HepG2 (cell line): ENCODE results near the gene LGALS4. TPM values are rescaled to one million over a fixed set of nuclear protein-coding genes. Genes with fewer than 3 reads are reported as not detected.

Source experiments
- MAX ChIP-seq: IDR thresholded peaks from 2 replicates; pipeline ENCODE4 v1.6.1; 2012; ENCODE audit warnings: inconsistent platforms
- NFIC ChIP-seq: IDR thresholded peaks from 2 replicates; pipeline ENCODE4 v1.6.1; 2012; ENCODE audit warnings: mild to moderate bottlenecking, low read length, inconsistent platforms
- TRIM24 ChIP-seq: sonication (generic); formaldehyde crosslinking; IDR thresholded peaks from 2 replicates; pipeline ENCODE4 v1.8.0; 2022; ENCODE audit warnings: mild to moderate bottlenecking, missing genetic modification reagents
- ZNF235 ChIP-seq: sonication (generic); formaldehyde crosslinking; IDR thresholded peaks from 2 replicates; pipeline ENCODE4 v1.8.1; 2023; ENCODE audit warnings: mild to moderate bottlenecking, missing genetic modification reagents, borderline replicate concordance
- ZNF496 ChIP-seq: sonication (generic); formaldehyde crosslinking; IDR thresholded peaks from 2 replicates; pipeline ENCODE4 v1.8.1; 2023; ENCODE audit warnings: mild to moderate bottlenecking, moderate library complexity, missing genetic modification reagents; ENCODE audit not compliant: insufficient replicate concordance
- ZSCAN31 ChIP-seq: sonication (generic); formaldehyde crosslinking; IDR thresholded peaks from 2 replicates; pipeline ENCODE4 v1.5.0; 2020; ENCODE audit warnings: low read depth, mild to moderate bottlenecking, missing genetic modification reagents
- polyA plus RNA-seq, 8 experiments: library from polyadenylated mRNA; depleted of rRNA in 3 of 8; stranded (reverse) in 7 of 8; unstranded in 1 of 8; fragments of >200 nt; fragmentation: Illumina TruSeq in 4 of 8; extraction: Trizol in 4 of 8; gene quantifications; 2 replicates each; pipeline versions ENCODE4 v1.2.1 to v1.2.3, GENCODE V29; 2011 to 2016; ENCODE audit warnings: low read depth in 4 of 8, missing spikeins in 1 of 8, mixed read lengths in 1 of 8; ENCODE audit not compliant: insufficient read depth in 1 of 8
- total RNA-seq, 5 experiments: library from RNA; depleted of rRNA; stranded (reverse); fragments of >200 nt; fragmentation: Illumina TruSeq; extraction: Trizol; gene quantifications; 2 replicates each; pipeline ENCODE4 v1.2.3, GENCODE V29; 2016; ENCODE audit warnings: low read depth in 1 of 5
- TF ChIP-seq, protein P1 (sequence below): sonication (generic); formaldehyde crosslinking; IDR thresholded peaks from 2 replicates; pipeline ENCODE4 v1.8.0; 2022; ENCODE audit warnings: missing genetic modification reagents, mild to moderate bottlenecking, inconsistent platforms, borderline replicate concordance
- TF ChIP-seq, protein P2 (sequence below): sonication (generic); formaldehyde crosslinking; IDR thresholded peaks from 2 replicates; pipeline ENCODE4 v1.5.1; 2020; ENCODE audit warnings: mild to moderate bottlenecking, missing genetic modification reagents, borderline replicate concordance
- TF ChIP-seq, protein P3 (sequence below): sonication (generic); formaldehyde crosslinking; IDR thresholded peaks from 2 replicates; pipeline ENCODE4 v1.4.0; 2020; ENCODE audit warnings: missing genetic modification reagents, mild to moderate bottlenecking, borderline replicate concordance
- TF ChIP-seq, protein P4 (sequence below): sonication (generic); formaldehyde crosslinking; conservative IDR thresholded peaks from 2 replicates; pipeline ENCODE4 v1.8.0; 2022; ENCODE audit warnings: mild to moderate bottlenecking, moderate library complexity, missing genetic modification reagents
- TF ChIP-seq, protein P5 (sequence below): sonication (generic); formaldehyde crosslinking; IDR thresholded peaks from 2 replicates; pipeline ENCODE4 v1.5.0; 2020; ENCODE audit warnings: mild to moderate bottlenecking, missing genetic modification reagents

Gene LGALS4
- total and polyA plus RNA-seq, 2 of the 13 experiments (the other 11 are each of a cell fraction or from before 2014, with no cell fraction given) = 0.24 to 0.71 TPM

DNA sequence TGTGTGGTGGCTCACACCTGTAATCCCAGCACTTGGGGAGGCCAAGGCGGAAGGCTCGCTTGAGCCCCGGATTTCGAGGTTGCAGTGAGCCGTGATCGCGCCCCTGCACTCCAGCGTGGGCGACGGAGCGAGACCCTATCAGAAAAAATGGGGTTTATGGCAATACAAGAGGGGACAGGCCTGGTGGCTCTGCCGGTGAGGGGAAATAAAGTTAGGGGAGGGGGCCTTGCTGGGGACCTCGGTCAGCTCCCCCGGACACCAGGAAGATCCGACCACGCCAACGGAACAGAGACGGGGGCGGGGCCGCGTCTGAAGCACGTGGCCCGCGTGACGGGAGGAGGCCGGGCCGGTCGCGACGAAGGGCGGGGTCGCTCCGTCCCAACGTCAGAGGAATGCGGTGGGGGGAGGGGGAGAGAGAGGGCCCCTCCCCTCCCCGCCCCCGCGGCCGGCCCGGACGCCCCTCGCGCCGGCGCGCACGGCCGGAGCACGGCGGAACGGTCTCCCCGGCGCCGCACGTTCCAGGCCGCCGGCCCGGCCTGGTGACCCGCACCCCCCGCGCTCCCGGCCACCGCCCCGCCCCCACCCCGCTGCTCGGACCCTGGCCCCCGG is 39.0 kb upstream of the LGALS4 start (continued):
- TF ChIP-seq, protein P1, sequence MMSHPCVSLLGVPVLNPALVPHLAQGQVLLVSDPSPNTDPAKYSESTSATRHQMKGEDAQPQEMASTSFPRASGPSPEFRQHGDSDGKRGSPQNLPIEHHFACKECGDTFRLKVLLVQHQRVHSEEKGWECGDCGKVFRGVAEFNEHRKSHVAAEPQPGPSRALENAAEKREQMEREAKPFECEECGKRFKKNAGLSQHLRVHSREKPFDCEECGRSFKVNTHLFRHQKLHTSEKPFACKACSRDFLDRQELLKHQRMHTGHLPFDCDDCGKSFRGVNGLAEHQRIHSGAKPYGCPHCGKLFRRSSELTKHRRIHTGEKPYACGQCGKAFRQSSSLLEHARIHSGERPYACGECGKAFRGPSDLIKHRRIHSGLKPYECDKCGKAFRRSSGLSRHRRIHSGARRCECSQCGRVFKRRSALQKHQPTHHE (CRISPR knock-in tag) = no peak
- no peak for TF ChIP-seq ZNF235 (CRISPR knock-in tag)
- TF ChIP-seq, protein P2, sequence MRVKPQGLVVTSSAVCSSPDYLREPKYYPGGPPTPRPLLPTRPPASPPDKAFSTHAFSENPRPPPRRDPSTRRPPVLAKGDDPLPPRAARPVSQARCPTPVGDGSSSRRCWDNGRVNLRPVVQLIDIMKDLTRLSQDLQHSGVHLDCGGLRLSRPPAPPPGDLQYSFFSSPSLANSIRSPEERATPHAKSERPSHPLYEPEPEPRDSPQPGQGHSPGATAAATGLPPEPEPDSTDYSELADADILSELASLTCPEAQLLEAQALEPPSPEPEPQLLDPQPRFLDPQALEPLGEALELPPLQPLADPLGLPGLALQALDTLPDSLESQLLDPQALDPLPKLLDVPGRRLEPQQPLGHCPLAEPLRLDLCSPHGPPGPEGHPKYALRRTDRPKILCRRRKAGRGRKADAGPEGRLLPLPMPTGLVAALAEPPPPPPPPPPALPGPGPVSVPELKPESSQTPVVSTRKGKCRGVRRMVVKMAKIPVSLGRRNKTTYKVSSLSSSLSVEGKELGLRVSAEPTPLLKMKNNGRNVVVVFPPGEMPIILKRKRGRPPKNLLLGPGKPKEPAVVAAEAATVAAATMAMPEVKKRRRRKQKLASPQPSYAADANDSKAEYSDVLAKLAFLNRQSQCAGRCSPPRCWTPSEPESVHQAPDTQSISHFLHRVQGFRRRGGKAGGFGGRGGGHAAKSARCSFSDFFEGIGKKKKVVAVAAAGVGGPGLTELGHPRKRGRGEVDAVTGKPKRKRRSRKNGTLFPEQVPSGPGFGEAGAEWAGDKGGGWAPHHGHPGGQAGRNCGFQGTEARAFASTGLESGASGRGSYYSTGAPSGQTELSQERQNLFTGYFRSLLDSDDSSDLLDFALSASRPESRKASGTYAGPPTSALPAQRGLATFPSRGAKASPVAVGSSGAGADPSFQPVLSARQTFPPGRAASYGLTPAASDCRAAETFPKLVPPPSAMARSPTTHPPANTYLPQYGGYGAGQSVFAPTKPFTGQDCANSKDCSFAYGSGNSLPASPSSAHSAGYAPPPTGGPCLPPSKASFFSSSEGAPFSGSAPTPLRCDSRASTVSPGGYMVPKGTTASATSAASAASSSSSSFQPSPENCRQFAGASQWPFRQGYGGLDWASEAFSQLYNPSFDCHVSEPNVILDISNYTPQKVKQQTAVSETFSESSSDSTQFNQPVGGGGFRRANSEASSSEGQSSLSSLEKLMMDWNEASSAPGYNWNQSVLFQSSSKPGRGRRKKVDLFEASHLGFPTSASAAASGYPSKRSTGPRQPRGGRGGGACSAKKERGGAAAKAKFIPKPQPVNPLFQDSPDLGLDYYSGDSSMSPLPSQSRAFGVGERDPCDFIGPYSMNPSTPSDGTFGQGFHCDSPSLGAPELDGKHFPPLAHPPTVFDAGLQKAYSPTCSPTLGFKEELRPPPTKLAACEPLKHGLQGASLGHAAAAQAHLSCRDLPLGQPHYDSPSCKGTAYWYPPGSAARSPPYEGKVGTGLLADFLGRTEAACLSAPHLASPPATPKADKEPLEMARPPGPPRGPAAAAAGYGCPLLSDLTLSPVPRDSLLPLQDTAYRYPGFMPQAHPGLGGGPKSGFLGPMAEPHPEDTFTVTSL (CRISPR knock-in tag) = no peak
- TF ChIP-seq NFIC = no peak
- no peak for TF ChIP-seq TRIM24 (CRISPR knock-in tag)
- TF ChIP-seq ZNF496 = no peak
- TF ChIP-seq MAX = peak; percentile 98
- TF ChIP-seq, protein P3, sequence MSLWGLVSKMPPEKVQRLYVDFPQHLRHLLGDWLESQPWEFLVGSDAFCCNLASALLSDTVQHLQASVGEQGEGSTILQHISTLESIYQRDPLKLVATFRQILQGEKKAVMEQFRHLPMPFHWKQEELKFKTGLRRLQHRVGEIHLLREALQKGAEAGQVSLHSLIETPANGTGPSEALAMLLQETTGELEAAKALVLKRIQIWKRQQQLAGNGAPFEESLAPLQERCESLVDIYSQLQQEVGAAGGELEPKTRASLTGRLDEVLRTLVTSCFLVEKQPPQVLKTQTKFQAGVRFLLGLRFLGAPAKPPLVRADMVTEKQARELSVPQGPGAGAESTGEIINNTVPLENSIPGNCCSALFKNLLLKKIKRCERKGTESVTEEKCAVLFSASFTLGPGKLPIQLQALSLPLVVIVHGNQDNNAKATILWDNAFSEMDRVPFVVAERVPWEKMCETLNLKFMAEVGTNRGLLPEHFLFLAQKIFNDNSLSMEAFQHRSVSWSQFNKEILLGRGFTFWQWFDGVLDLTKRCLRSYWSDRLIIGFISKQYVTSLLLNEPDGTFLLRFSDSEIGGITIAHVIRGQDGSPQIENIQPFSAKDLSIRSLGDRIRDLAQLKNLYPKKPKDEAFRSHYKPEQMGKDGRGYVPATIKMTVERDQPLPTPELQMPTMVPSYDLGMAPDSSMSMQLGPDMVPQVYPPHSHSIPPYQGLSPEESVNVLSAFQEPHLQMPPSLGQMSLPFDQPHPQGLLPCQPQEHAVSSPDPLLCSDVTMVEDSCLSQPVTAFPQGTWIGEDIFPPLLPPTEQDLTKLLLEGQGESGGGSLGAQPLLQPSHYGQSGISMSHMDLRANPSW (CRISPR knock-in tag) = no peak
- TF ChIP-seq, protein P4, sequence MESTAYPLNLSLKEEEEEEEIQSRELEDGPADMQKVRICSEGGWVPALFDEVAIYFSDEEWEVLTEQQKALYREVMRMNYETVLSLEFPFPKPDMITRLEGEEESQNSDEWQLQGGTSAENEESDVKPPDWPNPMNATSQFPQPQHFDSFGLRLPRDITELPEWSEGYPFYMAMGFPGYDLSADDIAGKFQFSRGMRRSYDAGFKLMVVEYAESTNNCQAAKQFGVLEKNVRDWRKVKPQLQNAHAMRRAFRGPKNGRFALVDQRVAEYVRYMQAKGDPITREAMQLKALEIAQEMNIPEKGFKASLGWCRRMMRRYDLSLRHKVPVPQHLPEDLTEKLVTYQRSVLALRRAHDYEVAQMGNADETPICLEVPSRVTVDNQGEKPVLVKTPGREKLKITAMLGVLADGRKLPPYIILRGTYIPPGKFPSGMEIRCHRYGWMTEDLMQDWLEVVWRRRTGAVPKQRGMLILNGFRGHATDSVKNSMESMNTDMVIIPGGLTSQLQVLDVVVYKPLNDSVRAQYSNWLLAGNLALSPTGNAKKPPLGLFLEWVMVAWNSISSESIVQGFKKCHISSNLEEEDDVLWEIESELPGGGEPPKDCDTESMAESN = no peak; the same call in 1 of the 2 replicates
- TF ChIP-seq ZSCAN31 (CRISPR knock-in tag) = no peak
- TF ChIP-seq, protein P5, sequence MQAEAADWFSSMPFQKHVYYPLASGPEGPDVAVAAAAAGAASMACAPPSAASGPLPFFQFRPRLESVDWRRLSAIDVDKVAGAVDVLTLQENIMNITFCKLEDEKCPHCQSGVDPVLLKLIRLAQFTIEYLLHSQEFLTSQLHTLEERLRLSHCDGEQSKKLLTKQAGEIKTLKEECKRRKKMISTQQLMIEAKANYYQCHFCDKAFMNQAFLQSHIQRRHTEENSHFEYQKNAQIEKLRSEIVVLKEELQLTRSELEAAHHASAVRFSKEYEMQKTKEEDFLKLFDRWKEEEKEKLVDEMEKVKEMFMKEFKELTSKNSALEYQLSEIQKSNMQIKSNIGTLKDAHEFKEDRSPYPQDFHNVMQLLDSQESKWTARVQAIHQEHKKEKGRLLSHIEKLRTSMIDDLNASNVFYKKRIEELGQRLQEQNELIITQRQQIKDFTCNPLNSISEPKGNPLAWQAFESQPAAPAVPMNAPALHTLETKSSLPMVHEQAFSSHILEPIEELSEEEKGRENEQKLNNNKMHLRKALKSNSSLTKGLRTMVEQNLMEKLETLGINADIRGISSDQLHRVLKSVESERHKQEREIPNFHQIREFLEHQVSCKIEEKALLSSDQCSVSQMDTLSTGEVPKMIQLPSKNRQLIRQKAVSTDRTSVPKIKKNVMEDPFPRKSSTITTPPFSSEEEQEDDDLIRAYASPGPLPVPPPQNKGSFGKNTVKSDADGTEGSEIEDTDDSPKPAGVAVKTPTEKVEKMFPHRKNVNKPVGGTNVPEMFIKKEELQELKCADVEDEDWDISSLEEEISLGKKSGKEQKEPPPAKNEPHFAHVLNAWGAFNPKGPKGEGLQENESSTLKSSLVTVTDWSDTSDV (CRISPR knock-in tag) = no peak
